ENCODE measurements around the gene PCP2.

The PCP2 gene

DNA sequence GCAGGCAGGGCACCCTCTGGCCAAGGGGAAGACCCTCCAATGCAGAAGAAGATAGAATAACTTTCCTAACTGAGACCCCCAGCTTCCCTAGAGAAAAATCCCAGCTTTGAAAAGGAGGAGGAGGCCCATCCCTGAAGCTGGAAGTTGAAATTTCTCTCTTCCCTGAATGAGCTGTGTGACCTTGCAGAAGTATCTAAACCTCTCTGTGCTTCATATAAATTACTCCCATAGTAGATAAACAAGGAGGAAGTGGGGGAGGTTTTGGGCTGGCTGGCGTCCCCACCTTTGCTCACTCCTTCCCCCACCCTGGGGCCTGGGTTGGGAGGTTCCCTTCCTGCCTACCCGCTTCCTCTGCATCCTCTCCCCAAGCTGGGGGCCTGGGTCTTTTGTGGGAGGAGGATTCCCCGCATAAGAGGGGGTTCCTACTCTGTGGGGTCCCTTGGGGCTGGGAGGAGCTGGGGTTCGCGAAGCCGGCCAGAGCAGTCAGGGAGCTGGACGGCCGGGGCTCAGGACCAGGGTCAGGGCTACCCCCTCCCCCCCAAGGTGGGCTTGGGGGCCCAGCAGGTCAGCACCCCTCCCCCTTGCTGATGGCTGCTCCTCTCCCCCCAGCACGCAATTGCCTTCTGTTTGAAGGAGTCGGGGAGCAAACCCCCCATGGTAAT is 26.2 kb downstream of the PCP2 start:
- Mint-ChIP-seq H3K9me3 (ENCODE audit: low read depth) (no peaks in the 10 kb centered on the region), H3K4me3 (no peak overlapping the region), H3K27me3 (peaks cover 2% of the 10 kb centered on the region), H3K27ac (no peak overlapping the region), H3K4me1 (ENCODE audit: low read depth) (no peaks in the 10 kb centered on the region), H3K36me3 (no peaks in the 10 kb centered on the region)

DNA sequence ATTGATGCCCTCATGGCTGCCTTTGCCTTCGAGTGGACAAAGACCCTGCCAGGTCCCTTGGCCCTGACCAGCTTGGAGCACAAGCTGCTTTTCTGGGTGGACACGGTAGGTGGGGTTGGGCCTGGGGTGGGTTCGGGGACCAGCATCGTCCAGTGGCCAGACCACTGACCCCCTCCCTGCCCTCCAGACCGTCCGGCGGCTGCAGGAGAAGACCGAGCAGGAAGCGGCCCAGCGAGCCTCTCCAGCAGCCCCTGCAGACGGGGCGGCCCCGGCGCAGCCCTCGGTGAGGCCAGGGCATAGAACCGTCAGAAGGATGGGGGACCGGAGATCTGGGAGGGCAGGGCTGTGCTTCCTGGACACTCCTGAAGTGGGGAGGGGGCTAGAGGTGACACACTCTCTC is 27.2 kb downstream of the PCP2 start:
- no peaks in the 10 kb centered on the region for H3K36me3 Mint-ChIP-seq
- H3K4me3 Mint-ChIP-seq = no peak overlapping the region
- no peaks in the 10 kb centered on the region for H3K9me3 Mint-ChIP-seq (ENCODE audit: low read depth)
- H3K4me1 Mint-ChIP-seq (ENCODE audit: low read depth) = no peaks in the 10 kb centered on the region
- H3K27ac Mint-ChIP-seq = no peak overlapping the region
- peaks cover 4% of the 10 kb centered on the region for H3K27me3 Mint-ChIP-seq

DNA sequence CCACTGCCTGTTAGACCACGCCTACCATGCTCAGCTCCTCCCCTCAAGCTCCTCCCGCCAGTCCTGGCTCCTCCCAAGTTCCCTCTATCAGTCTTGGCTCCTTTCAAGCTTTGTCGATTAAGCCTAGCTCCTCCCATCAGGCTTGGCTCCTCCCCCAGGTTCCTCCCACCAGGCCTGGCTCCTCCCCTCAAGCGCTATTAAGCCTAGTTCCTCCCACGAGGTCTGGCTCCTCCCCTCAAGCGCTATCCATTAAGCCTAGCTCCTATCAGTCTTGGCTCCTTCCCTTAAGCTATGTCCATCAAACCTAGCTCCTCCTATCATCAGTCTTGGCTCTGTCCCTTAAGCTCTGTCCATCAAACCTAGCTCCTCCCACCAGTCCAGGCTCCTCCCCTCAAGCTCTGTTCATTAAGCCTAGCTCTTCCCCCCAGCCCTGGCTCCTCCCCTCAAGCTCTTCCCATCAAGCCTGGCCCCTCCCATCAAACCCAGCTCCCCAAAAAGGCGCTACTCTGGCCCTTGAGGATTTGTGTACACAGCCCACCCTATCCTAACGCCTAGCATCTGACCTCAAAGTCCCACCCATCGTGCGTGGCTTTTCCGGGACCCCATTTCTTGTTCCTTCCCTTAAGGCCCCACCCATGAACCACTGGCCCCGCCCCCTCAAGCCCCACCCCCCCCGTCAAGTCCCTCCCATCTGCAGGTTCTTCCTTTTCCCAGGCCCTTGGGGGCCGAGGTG is 27.9 kb downstream of the PCP2 start:
- Mint-ChIP-seq H3K27me3 (peaks cover 4% of the 10 kb centered on the region), H3K4me1 (ENCODE audit: low read depth) (no peaks in the 10 kb centered on the region), H3K9me3 (ENCODE audit: low read depth) (no peaks in the 10 kb centered on the region), H3K36me3 (no peaks in the 10 kb centered on the region), H3K4me3 (no peak overlapping the region), H3K27ac (no peak overlapping the region)

GRCh38 chr19:7603919-7604318 is 29.6 kb downstream of the PCP2 start:
- Mint-ChIP-seq H3K36me3 (no peaks in the 10 kb centered on the region), H3K4me1 (ENCODE audit: low read depth) (no peaks in the 10 kb centered on the region), H3K9me3 (ENCODE audit: low read depth) (no peaks in the 10 kb centered on the region), H3K4me3 (no peak overlapping the region), H3K27ac (no peak overlapping the region), H3K27me3 (peaks cover 4% of the 10 kb centered on the region)

GRCh38 chr19:7602935-7603497 is 30.5 kb downstream of the PCP2 start:
- Mint-ChIP-seq H3K27ac (no peak overlapping the region), H3K27me3 (peaks cover 6% of the 10 kb centered on the region), H3K4me1 (ENCODE audit: low read depth) (no peaks in the 10 kb centered on the region), H3K36me3 (no peaks in the 10 kb centered on the region), H3K9me3 (ENCODE audit: low read depth) (no peaks in the 10 kb centered on the region), H3K4me3 (no peak overlapping the region)

DNA sequence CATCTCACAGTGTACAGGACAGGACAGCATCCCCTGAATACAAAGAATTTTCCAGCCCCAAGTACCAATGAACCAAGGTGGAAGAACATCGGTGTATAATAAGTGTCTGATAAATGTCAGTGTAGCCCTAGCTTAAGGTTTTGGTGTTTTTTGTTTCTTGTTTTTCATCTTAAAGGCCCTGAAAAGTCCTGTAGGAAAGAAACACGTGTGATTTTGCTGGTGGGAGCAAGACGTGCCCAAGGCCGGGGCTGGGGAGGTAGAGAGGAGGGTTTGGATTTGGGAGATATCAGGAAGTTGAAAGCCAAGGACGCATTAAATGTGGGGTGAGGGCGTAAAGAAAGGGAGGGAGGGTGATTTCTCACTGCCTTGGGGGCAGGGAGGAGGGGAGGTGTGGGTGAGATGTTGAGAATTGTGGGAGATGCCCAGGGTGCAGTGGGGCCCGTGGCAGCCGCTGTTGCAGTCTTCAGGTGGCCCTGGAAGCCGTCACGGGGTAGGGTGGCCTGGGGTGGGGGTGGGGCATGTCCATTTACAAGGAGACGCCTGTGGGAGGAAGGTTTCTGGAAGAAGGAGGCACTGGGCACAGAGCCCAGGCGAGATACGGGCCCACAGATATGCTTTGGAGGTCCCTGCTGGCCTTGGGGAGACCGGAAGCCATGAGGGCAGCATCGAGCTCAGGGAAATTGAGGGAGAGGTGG is 31.1 kb downstream of the PCP2 start:
- Mint-ChIP-seq H3K4me3 (no peak overlapping the region), H3K9me3 (ENCODE audit: low read depth) (no peaks in the 10 kb centered on the region), H3K4me1 (ENCODE audit: low read depth) (no peaks in the 10 kb centered on the region), H3K27ac (no peak overlapping the region), H3K27me3 (peaks cover 10% of the 10 kb centered on the region), H3K36me3 (no peaks in the 10 kb centered on the region)

DNA sequence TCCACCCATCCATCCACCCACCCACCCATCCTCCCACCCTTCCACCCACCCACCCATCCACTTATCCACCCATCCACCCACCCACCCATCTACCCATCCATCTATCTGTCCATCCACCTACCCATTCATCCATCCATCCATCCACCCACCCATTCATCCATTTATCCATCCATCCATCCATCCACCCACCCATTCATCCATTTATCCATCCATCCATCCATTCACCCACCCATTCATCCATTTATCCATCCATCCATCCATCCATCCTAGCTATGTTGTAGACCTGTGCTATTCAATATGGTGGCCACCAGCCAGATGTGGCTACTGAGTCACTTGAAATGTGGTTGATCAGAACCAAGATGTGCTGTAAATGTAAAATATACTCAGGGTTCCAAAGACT is 32.8 kb downstream of the PCP2 start:
- H3K27me3 Mint-ChIP-seq = peaks cover 10% of the 10 kb centered on the region
- H3K4me3 Mint-ChIP-seq = no peak overlapping the region
- no peaks in the 10 kb centered on the region for H3K36me3 Mint-ChIP-seq
- H3K27ac Mint-ChIP-seq = no peak overlapping the region
- no peaks in the 10 kb centered on the region for H3K9me3 Mint-ChIP-seq (ENCODE audit: low read depth)
- H3K4me1 Mint-ChIP-seq (ENCODE audit: low read depth) = peaks cover 2% of the 10 kb centered on the region

GRCh38 chr19:7598180-7598579 is 35.3 kb downstream of the PCP2 start:
- Mint-ChIP-seq H3K27ac (no peak overlapping the region), H3K4me3 (no peak overlapping the region), H3K36me3 (no peaks in the 10 kb centered on the region), H3K4me1 (ENCODE audit: low read depth) (peaks cover 6% of the 10 kb centered on the region), H3K27me3 (peaks cover 12% of the 10 kb centered on the region), H3K9me3 (ENCODE audit: low read depth) (no peaks in the 10 kb centered on the region)

DNA sequence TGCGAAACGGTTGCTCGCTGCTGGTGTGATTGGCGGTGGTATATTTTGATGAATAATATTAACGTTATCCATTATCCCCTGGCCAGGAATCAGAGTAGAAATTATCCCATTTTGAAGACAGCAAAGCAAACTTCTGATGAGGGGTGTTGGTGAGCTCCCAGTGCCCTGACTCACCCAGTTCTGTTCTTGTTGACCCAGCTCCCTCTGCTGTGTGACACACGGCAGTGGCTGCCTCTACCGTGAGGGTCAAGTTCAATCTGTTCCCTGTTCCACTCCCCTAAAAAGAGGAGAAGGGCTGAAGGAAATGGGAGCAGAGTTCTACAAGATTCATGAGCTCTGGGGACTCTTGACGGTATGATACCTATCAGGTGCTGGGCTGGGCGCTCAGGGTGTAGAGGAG is 35.8 kb downstream of the PCP2 start:
- Mint-ChIP-seq H3K27ac (no peak overlapping the region), H3K27me3 (peaks cover 12% of the 10 kb centered on the region)

GRCh38 chr19:7596211-7596937 is 37.1 kb downstream of the PCP2 start:
- Mint-ChIP-seq H3K27me3 (peaks cover 10% of the 10 kb centered on the region), H3K4me1 (ENCODE audit: low read depth) (peaks cover 6% of the 10 kb centered on the region), H3K36me3 (no peaks in the 10 kb centered on the region), H3K27ac (no peak overlapping the region), H3K4me3 (peak overlapping the region; percentile 66), H3K9me3 (ENCODE audit: low read depth) (no peaks in the 10 kb centered on the region)

More for the DNA sequence above, 35.8 kb downstream of the PCP2 start:
- no peaks in the 10 kb centered on the region for H3K36me3 Mint-ChIP-seq
- H3K4me3 Mint-ChIP-seq = no peak overlapping the region
- peaks cover 6% of the 10 kb centered on the region for H3K4me1 Mint-ChIP-seq (ENCODE audit: low read depth)
- no peaks in the 10 kb centered on the region for H3K9me3 Mint-ChIP-seq (ENCODE audit: low read depth)

GRCh38 chr19:7595466-7596133 is 37.9 kb downstream of the PCP2 start, which contains the start of gene CAMSAP3:
Gene CAMSAP3 (plus strand): TSS chr19:7595863. CDS start chr19:7596003, 140 bp downstream.
- H3K36me3 Mint-ChIP-seq = no peaks in the 10 kb centered on the region
- H3K27ac Mint-ChIP-seq = no peak within 1 kb of the TSS
- H3K4me3 Mint-ChIP-seq = peak within 1 kb of the TSS; percentile 74
- H3K27me3 Mint-ChIP-seq = peaks cover 10% of the 10 kb centered on the region
- H3K9me3 Mint-ChIP-seq (ENCODE audit: low read depth) = no peaks in the 10 kb centered on the region
- peaks cover 6% of the 10 kb centered on the region for H3K4me1 Mint-ChIP-seq (ENCODE audit: low read depth)

DNA sequence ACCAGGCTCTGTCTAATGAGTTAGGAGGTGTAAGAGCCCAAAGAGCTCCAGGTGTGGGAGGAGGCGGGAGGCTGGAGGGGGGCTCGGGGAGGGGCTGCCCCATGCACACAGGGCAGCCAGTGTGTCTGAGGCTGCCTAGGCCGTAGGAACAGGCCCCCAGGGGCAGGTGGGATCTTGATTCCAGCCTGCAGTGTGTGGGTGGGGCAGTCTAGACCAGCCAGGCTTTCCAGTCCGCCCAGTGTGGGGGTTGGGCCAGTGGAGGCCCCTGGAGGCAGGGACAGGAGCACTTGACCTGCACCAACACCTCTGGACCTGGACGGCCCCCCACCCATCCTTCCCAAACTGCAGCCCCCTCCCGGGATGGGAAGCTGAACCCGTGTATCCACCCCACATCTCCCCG is 43.3 kb downstream of the PCP2 start:
- Mint-ChIP-seq H3K4me3 (no peak overlapping the region), H3K27ac (no peak overlapping the region), H3K9me3 (ENCODE audit: low read depth) (no peaks in the 10 kb centered on the region), H3K27me3 (peaks cover 4% of the 10 kb centered on the region), H3K4me1 (ENCODE audit: low read depth) (peaks cover 2% of the 10 kb centered on the region), H3K36me3 (no peaks in the 10 kb centered on the region)

DNA sequence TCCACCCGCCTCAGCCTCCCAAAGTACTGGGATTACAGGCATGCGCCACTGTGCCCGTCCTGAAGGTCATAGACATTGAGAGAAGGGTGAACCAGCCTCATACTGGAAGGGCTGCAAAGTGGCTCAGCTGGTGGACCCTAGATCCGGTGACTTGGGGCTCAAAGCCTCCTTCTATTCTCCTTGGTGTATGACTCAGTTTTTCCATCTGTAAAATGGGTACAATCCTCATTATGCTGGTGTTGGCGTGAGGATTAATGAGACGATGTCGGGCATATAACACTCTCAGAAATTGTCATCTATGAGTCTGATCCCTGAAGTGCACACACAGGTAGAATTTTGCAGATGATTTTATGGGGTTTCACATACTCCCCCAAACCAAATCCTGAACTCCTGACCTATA is 43.7 kb downstream of the PCP2 start:
- H3K4me1 Mint-ChIP-seq (ENCODE audit: low read depth) = no peaks in the 10 kb centered on the region
- no peaks in the 10 kb centered on the region for H3K9me3 Mint-ChIP-seq (ENCODE audit: low read depth)
- no peak overlapping the region for H3K27ac Mint-ChIP-seq
- peaks cover 2% of the 10 kb centered on the region for H3K27me3 Mint-ChIP-seq
- no peaks in the 10 kb centered on the region for H3K36me3 Mint-ChIP-seq
- H3K4me3 Mint-ChIP-seq = no peak overlapping the region

DNA sequence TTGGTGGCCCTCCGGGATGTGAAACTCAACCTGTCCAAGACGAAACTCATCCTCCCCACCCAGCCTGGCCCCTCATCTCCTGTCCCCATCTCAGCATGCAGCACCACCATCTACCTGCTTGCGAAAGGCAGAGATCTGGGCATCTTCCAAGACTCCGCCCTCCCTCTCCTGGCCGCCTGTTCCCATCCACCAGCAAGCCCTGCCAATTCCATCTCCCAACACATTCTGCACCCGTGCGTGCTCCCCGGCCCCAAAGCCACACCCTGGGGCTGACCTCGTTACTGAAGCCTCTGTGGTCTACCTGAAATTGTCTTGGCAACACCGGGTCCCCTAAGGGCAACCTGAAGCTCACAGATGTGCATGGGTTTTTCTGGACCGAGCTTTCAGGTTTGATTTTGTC is 51.1 kb downstream of the PCP2 start:
- Mint-ChIP-seq H3K4me3 (no peak overlapping the region), H3K27me3 (no peaks in the 10 kb centered on the region), H3K36me3 (no peaks in the 10 kb centered on the region), H3K9me3 (ENCODE audit: low read depth) (no peaks in the 10 kb centered on the region), H3K4me1 (ENCODE audit: low read depth) (no peaks in the 10 kb centered on the region), H3K27ac (no peak overlapping the region)
